ENCODE results near the gene SORBS2. TPM values are rescaled to one million over a fixed set of nuclear protein-coding genes. Genes with fewer than 3 reads are reported as not detected.

SORBS2 gene
- total and polyA plus RNA-seq, 2 of the 8 experiments (the other 6 are each of a cell fraction or from before 2014, with no cell fraction given) = 73.0 to 87.1 TPM

GRCh38 chr4:185590982-185591381 is 221.0 kb downstream of the SORBS2 start:
- H4K91ac ChIP-seq (replicated peaks; ENCODE audit: insufficient read length, low read length) = no peak overlapping the region
- DNase-seq (ENCODE audit: low read depth in 1 of 2, low spot score in 2 of 2) (no peak), FAIRE-seq (no peak)
- POLR2A ChIA-PET (ENCODE audit: partially characterized antibody) = no interaction called here
- H3K23ac ChIP-seq (ENCODE audit: insufficient read length) = no peak overlapping the region
- no peak overlapping the region for H4K8ac ChIP-seq (ENCODE audit: extremely low read depth, insufficient read depth, low read length)
- H3K27ac ChIP-seq (ENCODE audit: low read depth, low read length) = no peak overlapping the region
- H2BK12ac ChIP-seq (ENCODE audit: low read depth, low read length) = no peak overlapping the region
- H2BK5ac ChIP-seq (ENCODE audit: low read depth, low read length) = no peak overlapping the region
- no peak overlapping the region for H2BK20ac ChIP-seq (ENCODE audit: low read length)
- no peak overlapping the region for H2AK5ac ChIP-seq (ENCODE audit: low read depth, low read length)
- H3K9ac ChIP-seq (replicated peaks in 1 of 4; ENCODE audit: extremely low read depth in 1 of 4, low read depth in 3 of 4, low read length in 3 of 4) = no peak overlapping the region
- H2BK120ac ChIP-seq (replicated peaks; ENCODE audit: low read depth, low read length) = no peak overlapping the region
- H2BK15ac ChIP-seq (ENCODE audit: low read length) = no peak overlapping the region
- H4K5ac ChIP-seq (ENCODE audit: insufficient read length, low read depth, low read length) = no peak overlapping the region
- H3K4ac ChIP-seq (replicated peaks; ENCODE audit: insufficient read length, low read depth, low read length) = no peak overlapping the region
- H3K4me1 ChIP-seq (replicated peaks in 1 of 4; ENCODE audit: control insufficient read depth in 3 of 4, insufficient read depth in 4 of 4, low read length in 3 of 4) = peaks cover 0 to 18% (median 9%) of the 10 kb centered on the region in 4 experiments; a peak in 6 of 7 replicates
- no peaks in the 10 kb centered on the region for H3K9me3 ChIP-seq (ENCODE audit: insufficient read depth in 2 of 2, low read depth in 1 of 2, low read length in 1 of 2)
- no peak overlapping the region for H3K14ac ChIP-seq (ENCODE audit: insufficient read length)
- no peak overlapping the region for H3K4me2 ChIP-seq (ENCODE audit: insufficient read depth in 1 of 2, low read depth in 2 of 2, low read length in 2 of 2)
- no peaks in the 10 kb centered on the region for H4K20me1 ChIP-seq (replicated peaks in 1 of 2; ENCODE audit: control insufficient read depth in 1 of 2, insufficient read depth in 2 of 2, low read length in 2 of 2)
- H3K79me2 ChIP-seq (ENCODE audit: control insufficient read depth in 1 of 2, insufficient read depth in 2 of 2, low read length in 2 of 2) = no peaks in the 10 kb centered on the region
- no peaks in the 10 kb centered on the region for H3K79me1 ChIP-seq (ENCODE audit: low read depth, low read length)
- H3K56ac ChIP-seq (replicated peaks; ENCODE audit: insufficient read length, low read depth, low read length) = no peak overlapping the region
- H2AFZ ChIP-seq (ENCODE audit: low read length) = no peak overlapping the region
- H3K36me3 ChIP-seq (ENCODE audit: control insufficient read depth in 2 of 4, insufficient read depth in 4 of 4, low read length in 3 of 4) = no peaks in the 10 kb centered on the region
- no peaks in the 10 kb centered on the region; the same call in 1 of the 2 replicates for H3K23me2 ChIP-seq (ENCODE audit: low read depth, low read length)
- CTCF ChIA-PET (ENCODE audit: partially characterized antibody) = interaction anchor here (1.5 kb wide), 1 partner anchor 17 kb away, joined by 3 read pairs; no protein-coding TSS in a partner anchor
- no peak overlapping the region for H3K18ac ChIP-seq (ENCODE audit: extremely low read depth, low read length)
- no peak overlapping the region for H3K4me3 ChIP-seq (ENCODE audit: extremely low read depth in 1 of 4, insufficient read depth in 2 of 4, low read depth in 3 of 4, low read length in 4 of 4)
- peaks cover 0 to 3% (median 1%) of the 10 kb centered on the region in 4 experiments; a peak in 2 of 7 replicates for H3K27me3 ChIP-seq (replicated peaks in 1 of 4; ENCODE audit: control insufficient read depth in 3 of 4, extremely low read depth in 1 of 4, insufficient read depth in 3 of 4, low read length in 3 of 4)
- 89% methylated on average over 3 of the region's 3 CpGs; no CpG with 5 or more reads in 1 of the 2 experiments for WGBS, 2 experiments (ENCODE audit: extremely low coverage in 1 of 2, insufficient coverage in 1 of 2, insufficient read length in 1 of 2, insufficient replicate concordance in 2 of 2, low coverage in 1 of 2, low lambda C conversion rate in 2 of 2, missing lambda C conversion rate in 1 of 2)
- TF ChIP-seq TEAD4 (IDR thresholded peaks at IDR 0.05; ENCODE audit: low read depth, low read length) = no peak
- TF ChIP-seq KDM1A (IDR thresholded peaks at IDR 0.05; ENCODE audit: borderline replicate concordance, low read length) = no peak
- TF ChIP-seq RBBP5 (IDR thresholded peaks at IDR 0.05; ENCODE audit: borderline replicate concordance, low read depth, low read length) = no peak
- no peak for TF ChIP-seq CHD2 (IDR thresholded peaks at IDR 0.05; ENCODE audit: low read length)
- no peak for TF ChIP-seq ASH2L (IDR thresholded peaks at IDR 0.05; ENCODE audit: low read length)
- TF ChIP-seq PHF8 (conservative IDR thresholded peaks at IDR 0.05; ENCODE audit: low read depth, low read length) = no peak
- TF ChIP-seq SIX5 (IDR thresholded peaks at IDR 0.05; ENCODE audit: low read depth, low read length) = no peak
- TF ChIP-seq, protein P1, sequence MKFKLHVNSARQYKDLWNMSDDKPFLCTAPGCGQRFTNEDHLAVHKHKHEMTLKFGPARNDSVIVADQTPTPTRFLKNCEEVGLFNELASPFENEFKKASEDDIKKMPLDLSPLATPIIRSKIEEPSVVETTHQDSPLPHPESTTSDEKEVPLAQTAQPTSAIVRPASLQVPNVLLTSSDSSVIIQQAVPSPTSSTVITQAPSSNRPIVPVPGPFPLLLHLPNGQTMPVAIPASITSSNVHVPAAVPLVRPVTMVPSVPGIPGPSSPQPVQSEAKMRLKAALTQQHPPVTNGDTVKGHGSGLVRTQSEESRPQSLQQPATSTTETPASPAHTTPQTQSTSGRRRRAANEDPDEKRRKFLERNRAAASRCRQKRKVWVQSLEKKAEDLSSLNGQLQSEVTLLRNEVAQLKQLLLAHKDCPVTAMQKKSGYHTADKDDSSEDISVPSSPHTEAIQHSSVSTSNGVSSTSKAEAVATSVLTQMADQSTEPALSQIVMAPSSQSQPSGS (IDR thresholded peaks at IDR 0.05; ENCODE audit: low read length) = no peak
- no peak for TF ChIP-seq SAP30 (IDR thresholded peaks at IDR 0.05; ENCODE audit: insufficient read depth, insufficient replicate concordance, low read length)
- TF ChIP-seq SIRT6 (IDR thresholded peaks at IDR 0.05; ENCODE audit: low read length) = no peak
